Measurements from ENCODE around the gene BPIFB6.

- TF ChIP-seq CTCF (IDR thresholded peaks at IDR 0.05) = no peak
- TF ChIP-seq POLR2AphosphoS5 (IDR thresholded peaks at IDR 0.05) = no peak
- TF ChIP-seq EP300 (IDR thresholded peaks at IDR 0.05; ENCODE audit: low read depth) = no peak
- no peak for TF ChIP-seq POLR2A (IDR thresholded peaks at IDR 0.05)
Observed at GRCh38 chr20:33054381-33054780, 22.9 kb downstream of the BPIFB6 start.

Data from transverse colon (tissue), 4 donors.